UCSD-AML1 (cell line): ENCODE data around the gene SELENOO.
"Not testable (repeated sequence)": the region's sequence is repeated elsewhere in the genome, so short reads cannot be mapped to it uniquely, and the experiment has no call there.

ENCODE experiments used
- DNase-seq: peaks from one replicate; lab custom pipeline; 2025; ENCODE audit not compliant: unreplicated experiment; lab: John Stamatoyannopoulos, UW

Gene SELENOO

GRCh38 chr22:50198624-50199017 is 2.2 kb upstream of the SELENOO start:
- DNase-seq, result no peak

- no peak for DNase-seq
These were observed 1.5 kb upstream of the SELENOO start for GRCh38 chr22:50199251-50199721.

GRCh38 chr22:50199829-50200460 is 866 bp upstream of the SELENOO start:
- DNase-seq, result peak; percentile 36

GRCh38 chr22:50201191-50202129 is 649 bp downstream of the SELENOO start:
- DNase-seq, result peak; percentile 21

- DNase-seq, result no peak
These were observed 1.4 kb downstream of the SELENOO start for GRCh38 chr22:50202130-50202666.

GRCh38 chr22:50203288-50203687 is 2.5 kb downstream of the SELENOO start:
- no peak for DNase-seq

GRCh38 chr22:50204571-50204970 is 3.8 kb downstream of the SELENOO start:
- no peak for DNase-seq

GRCh38 chr22:50204998-50205397 is 4.2 kb downstream of the SELENOO start:
- not testable (repeated sequence) for DNase-seq

GRCh38 chr22:50205781-50206569 is 5.2 kb downstream of the SELENOO start:
- DNase-seq, result no peak

- peak; percentile 28 for DNase-seq
These were observed 5.8 kb downstream of the SELENOO start for GRCh38 chr22:50206599-50206998.

- no peak for DNase-seq
These were observed 6.8 kb downstream of the SELENOO start for GRCh38 chr22:50207383-50208140.

GRCh38 chr22:50208430-50208938 is 7.7 kb downstream of the SELENOO start:
- DNase-seq, result no peak

GRCh38 chr22:50208939-50209892 is 8.4 kb downstream of the SELENOO start:
- DNase-seq, result no peak

- peak; percentile 51 for DNase-seq
These were observed 9.1 kb downstream of the SELENOO start for GRCh38 chr22:50209893-50210292.

- DNase-seq, result no peak
These were observed 9.7 kb downstream of the SELENOO start for GRCh38 chr22:50210378-50211139.

- DNase-seq, result no peak
These were observed 10.3 kb downstream of the SELENOO start for GRCh38 chr22:50211147-50211546.

GRCh38 chr22:50213263-50213662 is 12.5 kb downstream of the SELENOO start:
- no peak for DNase-seq
